PFSK-1 (cell line): ENCODE data around the gene NCK2.

Experiments
- POLR2AphosphoS5 ChIP-seq: IDR thresholded peaks from 2 replicates; pipeline ENCODE4 v1.6.1; 2012; ENCODE audit warnings: low read depth, mild to moderate bottlenecking, control low read depth, low read length, moderate library complexity
- SIN3A ChIP-seq: IDR thresholded peaks from 2 replicates; pipeline ENCODE4 v1.6.1; 2012; ENCODE audit warnings: mild to moderate bottlenecking, low read length, moderate library complexity, borderline replicate concordance; ENCODE audit not compliant: insufficient read depth
- TF ChIP-seq, protein P1 (sequence below), 2 experiments: IDR thresholded peaks; 2 replicates each; pipeline versions ENCODE4 v1.6.1 to v1.8.0; 2011 to 2012; ENCODE audit warnings: low read depth in 2 of 2, low read length in 2 of 2, control low read depth in 1 of 2, inconsistent platforms in 1 of 2, mild to moderate bottlenecking in 1 of 2, moderate library complexity in 1 of 2; ENCODE audit not compliant: insufficient read depth in 1 of 2

DNA sequence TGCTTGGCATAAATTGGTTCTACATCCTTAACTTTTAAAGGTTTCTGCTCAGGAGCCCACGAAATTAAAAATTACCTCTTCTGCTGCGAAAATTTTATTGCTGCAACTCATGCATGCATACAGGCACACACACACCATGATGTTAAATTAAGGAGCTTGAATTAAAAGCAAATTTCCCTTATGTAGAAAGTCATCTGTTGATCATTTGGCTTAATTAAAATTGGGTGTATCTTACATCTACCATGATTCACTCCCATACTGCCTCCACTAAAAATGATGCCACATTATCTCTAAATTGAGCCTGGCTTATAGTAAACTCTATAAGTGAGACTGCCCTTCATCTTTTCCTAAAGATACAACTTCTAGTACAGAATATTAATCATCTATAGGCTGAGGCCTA, 145.4 kb downstream of the NCK2 start:
- TF ChIP-seq POLR2AphosphoS5 (no peak), SIN3A (no peak)
- TF ChIP-seq, protein P1, sequence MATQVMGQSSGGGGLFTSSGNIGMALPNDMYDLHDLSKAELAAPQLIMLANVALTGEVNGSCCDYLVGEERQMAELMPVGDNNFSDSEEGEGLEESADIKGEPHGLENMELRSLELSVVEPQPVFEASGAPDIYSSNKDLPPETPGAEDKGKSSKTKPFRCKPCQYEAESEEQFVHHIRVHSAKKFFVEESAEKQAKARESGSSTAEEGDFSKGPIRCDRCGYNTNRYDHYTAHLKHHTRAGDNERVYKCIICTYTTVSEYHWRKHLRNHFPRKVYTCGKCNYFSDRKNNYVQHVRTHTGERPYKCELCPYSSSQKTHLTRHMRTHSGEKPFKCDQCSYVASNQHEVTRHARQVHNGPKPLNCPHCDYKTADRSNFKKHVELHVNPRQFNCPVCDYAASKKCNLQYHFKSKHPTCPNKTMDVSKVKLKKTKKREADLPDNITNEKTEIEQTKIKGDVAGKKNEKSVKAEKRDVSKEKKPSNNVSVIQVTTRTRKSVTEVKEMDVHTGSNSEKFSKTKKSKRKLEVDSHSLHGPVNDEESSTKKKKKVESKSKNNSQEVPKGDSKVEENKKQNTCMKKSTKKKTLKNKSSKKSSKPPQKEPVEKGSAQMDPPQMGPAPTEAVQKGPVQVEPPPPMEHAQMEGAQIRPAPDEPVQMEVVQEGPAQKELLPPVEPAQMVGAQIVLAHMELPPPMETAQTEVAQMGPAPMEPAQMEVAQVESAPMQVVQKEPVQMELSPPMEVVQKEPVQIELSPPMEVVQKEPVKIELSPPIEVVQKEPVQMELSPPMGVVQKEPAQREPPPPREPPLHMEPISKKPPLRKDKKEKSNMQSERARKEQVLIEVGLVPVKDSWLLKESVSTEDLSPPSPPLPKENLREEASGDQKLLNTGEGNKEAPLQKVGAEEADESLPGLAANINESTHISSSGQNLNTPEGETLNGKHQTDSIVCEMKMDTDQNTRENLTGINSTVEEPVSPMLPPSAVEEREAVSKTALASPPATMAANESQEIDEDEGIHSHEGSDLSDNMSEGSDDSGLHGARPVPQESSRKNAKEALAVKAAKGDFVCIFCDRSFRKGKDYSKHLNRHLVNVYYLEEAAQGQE (IDR thresholded peaks at IDR 0.05; ENCODE audit: insufficient read depth in 1 of 2, low read depth in 2 of 2, low read length in 2 of 2): no peak
